Peyer's patch (tissue), 4 donors: ENCODE results near the gene C17orf67.

Experiments used
- CTCF ChIP-seq, 6 experiments: fragments of 450-650 bp in 4 of 6; fragments of 200-600 bp in 2 of 6; sonication (generic) in 1 of 6; IDR thresholded peaks; one replicate each; pipeline ENCODE4 v1.5.1; 2017 to 2019; ENCODE audit warnings: antibody characterized with exemption in 6 of 6, mild to moderate bottlenecking in 3 of 6, moderate library complexity in 1 of 6
- POLR2A ChIP-seq, 2 donors: fragments of 450-650 bp; IDR thresholded peaks; one replicate each; pipeline ENCODE4 v1.5.1; 2017; ENCODE audit warnings: antibody characterized with exemption in 2 of 2, mild to moderate bottlenecking in 2 of 2, moderate library complexity in 2 of 2

GRCh38 chr17:56812901-56813388 lies 20.8 kb downstream of the C17orf67 start:
- TF ChIP-seq CTCF (IDR thresholded peaks at IDR 0.05) (no peak), POLR2A (IDR thresholded peaks at IDR 0.05) (no peak)
